Measurements from ENCODE around the gene PHF20. TPM values are rescaled to one million over a fixed set of nuclear protein-coding genes. Genes with fewer than 3 reads are reported as not detected.
"Not testable (repeated sequence)": the region's sequence is repeated elsewhere in the genome, so short reads cannot be mapped to it uniquely, and the experiment has no call there.

Gene PHF20
- total RNA-seq, 2 experiments from 2014 or later, result 119 to 126 TPM

DNA sequence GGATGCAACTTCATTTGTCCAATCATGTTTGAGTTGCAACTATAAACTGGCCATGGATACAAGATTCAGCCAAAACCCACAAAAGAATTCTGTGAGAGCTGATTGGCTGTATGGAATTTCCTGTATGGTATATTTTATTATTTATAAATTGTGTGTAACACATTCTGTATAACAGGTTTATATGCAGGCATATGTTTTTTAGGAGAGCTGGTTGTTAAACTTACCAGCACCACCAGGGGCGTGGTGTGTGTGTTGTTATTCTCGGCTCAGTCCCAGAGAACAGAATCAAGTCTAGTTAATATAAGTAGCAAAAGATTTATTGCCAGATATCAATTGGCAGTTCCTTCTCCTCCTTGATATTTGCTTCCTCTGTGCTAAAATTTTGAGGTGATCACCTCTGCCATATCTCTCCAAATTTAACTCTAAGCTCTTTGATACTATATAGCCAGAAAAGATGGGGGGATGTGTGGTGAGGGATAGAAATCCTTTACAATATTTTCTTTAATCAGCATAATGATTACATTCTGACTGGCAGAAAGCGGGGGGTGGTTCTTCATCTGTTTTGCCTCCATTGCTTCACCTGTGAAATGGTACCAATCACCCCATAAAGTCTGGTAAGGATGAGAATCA is 219.4 kb downstream of the PHF20 start:
- no peak for ATAC-seq (ENCODE audit: poor library complexity)
- no peaks in the 10 kb centered on the region for H3K36me3 Mint-ChIP-seq (ENCODE audit: low read depth)
- H3K27ac ChIP-seq (ENCODE audit: low read depth in 1 of 2, low read length in 2 of 2), result no peak overlapping the region
- H3K4me3 ChIP-seq (ENCODE audit: low read length), result no peak overlapping the region
- no peak overlapping the region for H3K27ac Mint-ChIP-seq
- H3K4me3 Mint-ChIP-seq, result no peak overlapping the region
- peaks cover 7% of the 10 kb centered on the region for H3K4me1 ChIP-seq (ENCODE audit: insufficient read depth, low read length)
- intact Hi-C loops (cut with DNase I, micrococcal nuclease), result no loop called here
- H3K36me3 ChIP-seq (ENCODE audit: insufficient read depth, low read length), result no peaks in the 10 kb centered on the region
- no peaks in the 10 kb centered on the region for H3K9me3 Mint-ChIP-seq
- DNase-seq, result peak in 3 of 14 experiments; percentile 9 to 33 (median 11)
- TF ChIP-seq, protein P1, sequence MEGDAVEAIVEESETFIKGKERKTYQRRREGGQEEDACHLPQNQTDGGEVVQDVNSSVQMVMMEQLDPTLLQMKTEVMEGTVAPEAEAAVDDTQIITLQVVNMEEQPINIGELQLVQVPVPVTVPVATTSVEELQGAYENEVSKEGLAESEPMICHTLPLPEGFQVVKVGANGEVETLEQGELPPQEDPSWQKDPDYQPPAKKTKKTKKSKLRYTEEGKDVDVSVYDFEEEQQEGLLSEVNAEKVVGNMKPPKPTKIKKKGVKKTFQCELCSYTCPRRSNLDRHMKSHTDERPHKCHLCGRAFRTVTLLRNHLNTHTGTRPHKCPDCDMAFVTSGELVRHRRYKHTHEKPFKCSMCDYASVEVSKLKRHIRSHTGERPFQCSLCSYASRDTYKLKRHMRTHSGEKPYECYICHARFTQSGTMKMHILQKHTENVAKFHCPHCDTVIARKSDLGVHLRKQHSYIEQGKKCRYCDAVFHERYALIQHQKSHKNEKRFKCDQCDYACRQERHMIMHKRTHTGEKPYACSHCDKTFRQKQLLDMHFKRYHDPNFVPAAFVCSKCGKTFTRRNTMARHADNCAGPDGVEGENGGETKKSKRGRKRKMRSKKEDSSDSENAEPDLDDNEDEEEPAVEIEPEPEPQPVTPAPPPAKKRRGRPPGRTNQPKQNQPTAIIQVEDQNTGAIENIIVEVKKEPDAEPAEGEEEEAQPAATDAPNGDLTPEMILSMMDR (IDR thresholded peaks at IDR 0.05), result peak; percentile 33
- H3K9me3 ChIP-seq (ENCODE audit: control insufficient read depth in 1 of 2, insufficient read depth in 1 of 2, low read length in 2 of 2), result no peaks in the 10 kb centered on the region
- ChIA-PET POLR2A (no interaction called here), CTCF (interaction anchor here (0.8 to 4.2 kb wide), 3 partner anchors 52 to 448 kb away, joined by 3 to 81 read pairs (median 4); no protein-coding TSS in a partner anchor)
- peaks cover 5% of the 10 kb centered on the region for H3K27me3 Mint-ChIP-seq
- H3K4me1 Mint-ChIP-seq (ENCODE audit: low read depth), result no peaks in the 10 kb centered on the region
- peaks cover 0 to 3% of the 10 kb centered on the region in 2 experiments for H3K27me3 ChIP-seq (ENCODE audit: control insufficient read depth in 1 of 2, insufficient read depth in 2 of 2, low read length in 2 of 2)

DNA sequence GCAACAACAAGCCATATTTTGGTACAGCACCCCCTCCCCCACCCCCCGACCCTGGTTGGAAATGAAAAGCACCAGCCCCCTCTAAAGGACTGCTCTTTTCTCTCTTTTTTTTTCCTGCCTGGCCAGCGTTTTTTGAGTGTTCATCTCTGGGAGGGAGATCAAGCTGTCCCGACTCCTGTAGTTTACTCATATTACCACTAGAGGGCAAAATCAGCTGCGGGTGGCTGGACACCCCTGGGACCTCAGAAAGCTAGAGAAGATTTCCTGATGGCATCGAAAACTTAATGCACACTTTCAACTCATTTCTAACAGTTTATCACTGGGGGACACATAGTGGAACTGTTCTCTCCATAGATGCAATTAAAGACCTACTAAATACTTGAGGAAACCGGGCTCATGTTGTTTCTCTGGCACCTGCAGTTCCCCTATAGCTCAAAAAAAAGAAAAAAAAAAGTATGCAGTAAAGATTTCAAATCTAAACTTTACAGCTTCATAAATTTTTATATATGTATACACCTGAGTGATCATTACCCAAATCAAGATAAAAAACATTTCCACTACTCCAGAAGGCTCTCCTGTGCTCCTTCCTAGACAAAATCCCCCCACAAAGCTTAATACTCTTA is 221.0 kb downstream of the PHF20 start:
- H3K27ac Mint-ChIP-seq, result no peak overlapping the region
- no peaks in the 10 kb centered on the region for H3K9me3 Mint-ChIP-seq
- DNase-seq (peak; percentile 2 to 79 (median 32)), ATAC-seq (ENCODE audit: poor library complexity) (peak; percentile 81)
- no peaks in the 10 kb centered on the region for H3K9me3 ChIP-seq (ENCODE audit: control insufficient read depth in 1 of 2, insufficient read depth in 1 of 2, low read length in 2 of 2)
- no peak overlapping the region for H3K4me3 Mint-ChIP-seq
- no peaks in the 10 kb centered on the region for H3K36me3 ChIP-seq (ENCODE audit: insufficient read depth, low read length)
- peaks cover 0 to 3% of the 10 kb centered on the region in 2 experiments for H3K27me3 ChIP-seq (ENCODE audit: control insufficient read depth in 1 of 2, insufficient read depth in 2 of 2, low read length in 2 of 2)
- no peak overlapping the region for H3K27ac ChIP-seq (ENCODE audit: low read depth in 1 of 2, low read length in 2 of 2)
- no peak overlapping the region for H3K4me3 ChIP-seq (ENCODE audit: low read length)
- TF ChIP-seq, protein P1 (IDR thresholded peaks at IDR 0.05), result peak; percentile 91
- H3K4me1 ChIP-seq (ENCODE audit: insufficient read depth, low read length), result peaks cover 7% of the 10 kb centered on the region
- no peaks in the 10 kb centered on the region for H3K36me3 Mint-ChIP-seq (ENCODE audit: low read depth)
- intact Hi-C loops (cut with DNase I, micrococcal nuclease), result loop anchor here in 1 of 2 experiments (2.0 kb wide), 1 partner anchor 446 kb away; no protein-coding TSS in a partner anchor
- POLR2A ChIA-PET, result interaction anchor here (1.0 to 2.0 kb wide), 2 partner anchors 39 to 146 kb away, joined by 6 to 20 read pairs; partner anchors contain the start of gene SCAND1
- H3K27me3 Mint-ChIP-seq, result peaks cover 5% of the 10 kb centered on the region
- CTCF ChIA-PET, result interaction anchor here (0.6 to 4.2 kb wide), 24 partner anchors 8 to 446 kb away, joined by 3 to 81 read pairs (median 4); partner anchors contain the start of gene SCAND1
- no peaks in the 10 kb centered on the region for H3K4me1 Mint-ChIP-seq (ENCODE audit: low read depth)

DNA sequence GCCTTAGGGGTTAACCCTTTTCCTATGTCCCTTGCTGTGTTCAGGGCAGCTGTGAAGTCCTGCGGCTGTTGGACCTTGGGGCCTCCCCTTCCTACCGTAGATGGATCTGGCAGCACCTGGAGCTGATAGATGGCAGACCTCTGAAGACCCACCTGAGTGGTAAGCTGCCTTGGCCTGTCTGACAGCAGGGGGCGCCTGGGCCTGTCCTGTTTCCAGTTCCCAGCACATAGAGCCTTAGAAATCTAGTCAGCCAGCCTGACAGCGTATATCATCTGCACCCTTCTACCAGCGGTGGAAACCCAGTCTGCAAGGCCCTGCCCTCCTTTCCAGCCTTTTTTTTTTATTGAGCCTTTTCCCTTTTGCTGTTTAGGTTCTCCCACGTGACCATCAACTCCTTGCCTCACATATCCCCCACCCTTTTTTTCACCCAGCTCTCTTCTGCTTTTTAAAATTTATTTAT is 223.2 kb downstream of the PHF20 start:
- Histone ChIP-seq H3K9me3 (ENCODE audit: control insufficient read depth in 1 of 2, insufficient read depth in 1 of 2, low read length in 2 of 2) (no peaks in the 10 kb centered on the region), H3K4me1 (ENCODE audit: insufficient read depth, low read length) (peaks cover 7% of the 10 kb centered on the region), H3K4me3 (ENCODE audit: low read length) (no peak overlapping the region), H3K36me3 (ENCODE audit: insufficient read depth, low read length) (no peaks in the 10 kb centered on the region), H3K27ac (ENCODE audit: low read depth in 1 of 2, low read length in 2 of 2) (no peak overlapping the region), H3K27me3 (ENCODE audit: control insufficient read depth in 1 of 2, insufficient read depth in 2 of 2, low read length in 2 of 2) (no peaks in the 10 kb centered on the region)
- Mint-ChIP-seq H3K27ac (no peak overlapping the region), H3K4me1 (ENCODE audit: low read depth) (no peaks in the 10 kb centered on the region), H3K4me3 (no peak overlapping the region), H3K9me3 (no peaks in the 10 kb centered on the region), H3K27me3 (peaks cover 5% of the 10 kb centered on the region), H3K36me3 (ENCODE audit: low read depth) (no peaks in the 10 kb centered on the region)
- CTCF ChIA-PET, result interaction anchor here (0.6 to 2.8 kb wide), 14 partner anchors 18 to 540 kb away, joined by 3 to 76 read pairs (median 4); partner anchors contain the start of gene CEP250
- peak; percentile 76 to 89 (median 82) for DNase-seq
- POLR2A ChIA-PET, result interaction anchor here (1.0 to 1.3 kb wide), 2 partner anchors 40 to 143 kb away, joined by 3 to 11 read pairs; partner anchors contain the start of gene SCAND1
- peak; percentile 85 for ATAC-seq (ENCODE audit: poor library complexity)
- TF ChIP-seq, protein P1 (IDR thresholded peaks at IDR 0.05), result peak; percentile 89
- intact Hi-C loops (cut with DNase I, micrococcal nuclease), result loop anchor here (1.0 to 2.0 kb wide), 2 partner anchors 143 to 204 kb away; no protein-coding TSS in a partner anchor

DNA sequence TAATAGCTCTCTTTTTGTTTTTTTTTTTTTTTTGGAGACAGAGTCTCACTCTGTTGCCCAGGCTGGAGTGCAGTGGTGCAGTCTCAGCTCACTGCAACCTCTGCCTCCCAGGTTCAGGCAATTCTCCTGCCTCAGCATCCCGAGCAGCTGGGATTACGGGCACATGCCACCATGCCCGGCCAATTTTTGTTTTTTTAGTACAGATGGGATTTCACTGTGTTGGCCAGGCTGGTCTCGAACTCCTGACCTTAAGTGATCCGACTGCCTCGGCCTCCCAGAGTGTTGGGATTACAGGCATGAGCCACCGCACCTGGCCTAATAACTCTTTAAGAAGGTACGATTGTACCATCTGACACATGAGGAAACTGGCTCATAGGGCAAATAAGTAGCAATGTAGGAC is 224.7 kb downstream of the PHF20 start:
- H3K4me3 ChIP-seq (ENCODE audit: low read length); H3K4me3 Mint-ChIP-seq; intact Hi-C loops (cut with DNase I, micrococcal nuclease); H3K27ac Mint-ChIP-seq; H3K27me3 ChIP-seq (ENCODE audit: control insufficient read depth in 1 of 2, insufficient read depth in 2 of 2, low read length in 2 of 2); H3K36me3 Mint-ChIP-seq (ENCODE audit: low read depth); H3K4me1 Mint-ChIP-seq (ENCODE audit: low read depth); H3K27ac ChIP-seq (ENCODE audit: low read depth in 1 of 2, low read length in 2 of 2); H3K9me3 Mint-ChIP-seq; H3K27me3 Mint-ChIP-seq; H3K4me1 ChIP-seq (ENCODE audit: insufficient read depth, low read length); POLR2A ChIA-PET; H3K36me3 ChIP-seq (ENCODE audit: insufficient read depth, low read length); ATAC-seq (ENCODE audit: poor library complexity); DNase-seq; H3K9me3 ChIP-seq (ENCODE audit: control insufficient read depth in 1 of 2, insufficient read depth in 1 of 2, low read length in 2 of 2): not testable (repeated sequence)
- CTCF ChIA-PET, result interaction anchor here (0.9 to 2.8 kb wide), 2 partner anchors 10 to 141 kb away, joined by 3 to 76 read pairs; no protein-coding TSS in a partner anchor

Measured in CD4-positive, alpha-beta T cell (primary cell).